LNCAP (cell line): ENCODE data around the gene DNAJC5G.

ENCODE experiments used
- TF ChIP-seq, protein P1 (sequence below): fragments of 450-650 bp; IDR thresholded peaks from 2 replicates; pipeline ENCODE4 v1.5.1; 2017; ENCODE audit warnings: mild to moderate bottlenecking

Gene DNAJC5G

DNA sequence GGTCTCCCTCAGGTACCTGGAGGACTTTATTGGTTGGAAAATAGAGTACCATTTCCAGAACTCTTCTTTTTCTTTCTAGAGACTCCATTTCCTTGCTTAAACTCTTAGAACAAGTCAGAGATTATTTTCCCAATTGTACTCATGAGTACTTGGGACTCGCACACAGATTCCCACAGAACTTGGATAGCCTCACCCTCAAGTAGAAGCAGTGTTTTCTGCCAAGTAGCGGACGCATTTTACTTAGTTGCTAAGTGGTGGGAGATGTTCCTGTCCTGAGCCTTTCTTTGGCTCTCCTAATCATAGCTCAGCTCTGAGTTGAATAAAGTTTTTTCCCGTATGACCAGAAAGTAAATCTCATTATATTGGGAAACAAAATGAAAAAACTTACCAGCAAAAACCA lies 29.6 kb upstream of the DNAJC5G start:
- TF ChIP-seq, protein P1, sequence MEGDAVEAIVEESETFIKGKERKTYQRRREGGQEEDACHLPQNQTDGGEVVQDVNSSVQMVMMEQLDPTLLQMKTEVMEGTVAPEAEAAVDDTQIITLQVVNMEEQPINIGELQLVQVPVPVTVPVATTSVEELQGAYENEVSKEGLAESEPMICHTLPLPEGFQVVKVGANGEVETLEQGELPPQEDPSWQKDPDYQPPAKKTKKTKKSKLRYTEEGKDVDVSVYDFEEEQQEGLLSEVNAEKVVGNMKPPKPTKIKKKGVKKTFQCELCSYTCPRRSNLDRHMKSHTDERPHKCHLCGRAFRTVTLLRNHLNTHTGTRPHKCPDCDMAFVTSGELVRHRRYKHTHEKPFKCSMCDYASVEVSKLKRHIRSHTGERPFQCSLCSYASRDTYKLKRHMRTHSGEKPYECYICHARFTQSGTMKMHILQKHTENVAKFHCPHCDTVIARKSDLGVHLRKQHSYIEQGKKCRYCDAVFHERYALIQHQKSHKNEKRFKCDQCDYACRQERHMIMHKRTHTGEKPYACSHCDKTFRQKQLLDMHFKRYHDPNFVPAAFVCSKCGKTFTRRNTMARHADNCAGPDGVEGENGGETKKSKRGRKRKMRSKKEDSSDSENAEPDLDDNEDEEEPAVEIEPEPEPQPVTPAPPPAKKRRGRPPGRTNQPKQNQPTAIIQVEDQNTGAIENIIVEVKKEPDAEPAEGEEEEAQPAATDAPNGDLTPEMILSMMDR = no peak

DNA sequence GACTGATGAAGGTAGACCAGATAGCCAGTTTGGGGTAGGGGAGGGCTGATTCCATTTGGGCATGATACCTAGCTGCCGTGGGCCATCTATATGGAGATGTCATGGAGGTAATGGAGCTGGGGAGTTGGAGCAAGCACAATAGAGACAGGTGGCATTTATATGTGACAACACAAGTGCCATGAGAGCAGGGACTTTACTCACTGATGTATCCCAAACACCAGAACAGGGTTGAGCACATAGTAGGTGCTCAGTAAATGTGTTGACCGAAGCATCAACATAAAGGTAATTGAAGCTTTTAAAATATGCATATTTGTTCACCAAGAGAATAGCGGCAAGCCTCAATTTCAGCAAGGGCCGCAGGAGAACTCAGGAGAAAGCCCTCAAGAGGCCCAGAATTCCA lies 27.3 kb upstream of the DNAJC5G start:
- TF ChIP-seq, protein P1 = no peak

DNA sequence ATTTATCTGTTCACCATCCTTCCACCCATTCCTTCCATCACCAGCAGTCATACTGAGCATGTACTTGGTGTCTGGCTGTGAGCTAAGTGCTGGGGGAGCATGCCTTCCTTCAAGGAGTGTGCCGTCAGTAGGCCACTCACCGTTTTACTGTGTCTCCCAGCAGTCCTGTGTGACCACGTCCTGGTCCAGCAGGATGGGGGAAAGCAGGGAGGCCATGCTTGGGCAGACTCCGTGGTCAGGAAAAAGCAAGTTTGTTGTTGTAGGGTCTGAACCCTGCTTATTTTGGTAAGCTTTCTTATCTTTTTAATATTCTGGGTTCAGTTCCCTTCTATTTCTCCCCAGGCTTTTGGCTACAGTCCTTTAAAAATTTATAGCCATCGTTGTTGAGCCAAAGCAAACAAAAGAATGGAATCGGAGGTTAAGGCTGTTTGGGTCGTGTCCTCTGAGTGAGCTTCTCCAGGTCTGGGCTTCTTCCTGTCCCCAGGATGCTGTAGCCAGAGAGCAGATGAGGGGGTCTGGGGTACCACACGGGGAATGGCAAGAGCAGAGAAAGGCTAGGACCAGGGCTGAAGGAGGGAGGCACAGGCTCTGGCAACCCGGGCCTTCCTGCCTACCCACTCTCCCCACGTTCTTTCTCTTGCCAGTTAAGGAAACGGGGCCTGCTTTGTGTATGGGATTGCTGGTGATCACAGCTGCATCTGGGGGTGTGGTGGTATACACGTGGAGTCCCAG lies 25.9 kb upstream of the DNAJC5G start:
- TF ChIP-seq, protein P1 = no peak

DNA sequence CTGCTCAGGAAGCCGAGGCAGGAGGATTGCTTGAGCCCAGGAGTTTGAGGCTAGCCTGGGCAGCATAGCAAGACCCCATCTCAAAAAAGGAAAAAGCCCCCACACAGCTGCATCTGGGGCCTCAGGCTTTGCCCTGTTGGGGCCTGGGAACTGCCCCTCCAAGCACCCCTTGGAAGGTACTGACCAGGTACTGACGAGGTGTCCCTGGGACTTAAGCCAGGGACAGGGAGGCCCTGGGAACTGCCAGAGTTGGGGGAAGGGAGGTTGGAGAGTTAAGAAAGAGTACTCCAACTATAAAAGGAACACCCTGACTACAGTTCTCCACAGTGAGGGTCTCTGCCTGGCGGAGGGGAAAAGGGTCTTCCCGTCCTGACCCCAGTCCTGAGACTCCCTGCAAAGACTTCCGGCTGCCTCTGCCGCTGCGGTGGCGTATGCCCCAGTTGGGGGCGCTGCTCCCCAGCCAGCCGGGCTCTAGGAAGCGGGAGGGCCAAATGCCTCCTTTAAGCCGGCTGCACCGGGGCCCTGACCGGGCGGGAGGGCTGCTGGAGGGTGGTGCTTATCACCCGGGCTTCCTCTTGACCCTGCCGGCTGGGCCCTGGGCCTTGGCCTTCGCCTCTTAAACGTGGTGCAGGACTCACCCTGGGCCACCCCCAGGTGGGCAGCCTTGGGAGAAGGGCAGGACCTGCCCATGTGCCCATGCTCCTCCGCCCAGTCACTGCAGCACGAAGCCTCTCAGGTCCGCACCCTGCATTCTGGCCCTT lies 25.2 kb upstream of the DNAJC5G start:
- TF ChIP-seq, protein P1 = peak; percentile 50

DNA sequence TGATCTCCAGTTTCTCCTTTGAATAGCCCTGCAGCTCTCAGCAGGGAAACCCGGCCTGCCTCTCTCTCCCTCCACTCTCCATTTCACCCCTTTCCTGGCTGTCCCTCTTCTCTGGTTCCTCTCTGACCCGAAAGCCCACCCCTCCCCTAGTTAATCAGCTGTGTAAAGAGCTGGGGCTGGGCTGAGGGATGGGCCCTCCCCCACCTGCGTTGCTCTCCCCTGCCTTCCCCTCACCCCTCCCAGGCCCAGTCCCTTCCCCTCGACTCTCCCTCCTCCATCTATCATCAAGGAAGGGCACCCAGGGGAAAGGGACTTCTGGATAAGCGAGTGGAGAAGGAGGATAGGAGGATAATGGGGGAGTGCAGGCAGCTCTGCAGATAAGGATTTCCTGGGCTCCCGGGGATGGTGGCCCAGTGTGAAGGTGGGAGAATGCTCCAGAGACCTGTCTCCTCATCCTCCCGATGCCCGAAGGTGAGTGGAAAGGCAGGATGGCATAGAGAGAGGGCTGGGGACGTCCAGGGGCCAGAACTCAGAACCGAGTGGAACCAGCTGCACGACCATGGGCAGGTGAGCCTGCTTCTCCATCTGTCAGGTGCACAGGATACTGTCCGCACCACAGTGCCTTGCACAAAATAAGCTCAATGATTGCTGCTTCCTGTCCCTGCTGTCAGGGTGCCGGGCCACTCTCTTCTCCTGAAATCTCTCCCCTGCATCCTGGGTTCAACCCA lies 24.4 kb upstream of the DNAJC5G start:
- TF ChIP-seq, protein P1 = no peak

DNA sequence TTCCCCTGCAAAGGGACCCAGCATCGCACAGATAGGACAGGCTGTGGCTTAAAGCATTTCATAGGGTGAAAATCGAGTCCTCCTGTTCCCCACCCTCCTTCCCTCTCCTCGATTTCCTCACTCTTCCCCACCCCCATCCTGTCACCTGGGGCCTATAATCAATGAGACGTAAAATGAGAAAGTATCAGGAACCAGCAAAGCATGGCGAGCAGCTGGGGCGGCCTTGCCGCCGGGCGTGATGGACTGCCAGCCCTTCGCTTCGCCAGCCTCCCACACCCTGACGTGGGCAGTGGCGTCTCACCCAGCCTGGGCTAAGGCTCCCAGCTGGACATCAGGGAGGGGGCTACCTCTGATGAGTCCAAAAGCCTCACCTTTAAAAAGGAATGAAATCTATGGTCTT lies 23.5 kb upstream of the DNAJC5G start:
- TF ChIP-seq, protein P1 = no peak

DNA sequence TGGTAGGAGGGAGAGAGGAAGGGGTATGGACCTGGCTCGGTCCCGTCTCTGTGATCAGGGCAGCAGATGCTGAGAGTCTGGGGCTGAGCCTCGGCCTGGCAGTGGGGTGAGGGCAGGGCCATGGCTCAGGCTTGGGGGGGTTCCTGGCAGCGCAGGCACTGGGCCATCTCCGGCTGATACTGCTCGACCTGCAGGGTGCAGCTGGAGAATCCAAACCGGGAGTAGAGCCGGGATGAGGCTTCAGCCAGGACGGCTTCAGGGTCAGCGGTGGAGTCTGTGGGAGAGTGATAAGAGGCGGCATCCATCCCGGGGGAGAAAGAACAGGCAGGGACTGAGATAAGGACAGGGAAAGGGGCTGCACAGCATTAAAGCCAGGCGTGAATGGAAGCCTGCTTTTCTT lies 20.0 kb upstream of the DNAJC5G start:
- TF ChIP-seq, protein P1 = no peak
